ENCODE data around the gene VIT. TPM values are rescaled to one million over a fixed set of nuclear protein-coding genes. Genes with fewer than 3 reads are reported as not detected.

Gene VIT
- polyA plus RNA-seq, 1 experiment: not detected

GRCh38 chr2:36798724-36799123 lies 102.2 kb downstream of the VIT start:
- ChIA-PET CTCF (interaction anchor here (0.7 to 1.1 kb wide), 2 partner anchors 13 to 20 kb away, joined by 3 read pairs; no protein-coding TSS in a partner anchor), POLR2A (no interaction called here)
- H3K27ac ChIP-seq (ENCODE audit: low read depth, low read length): no peak overlapping the region
- no peak for DNase-seq (ENCODE audit: low read depth, low spot score)
- H3K9me3 ChIP-seq (ENCODE audit: control insufficient read depth, insufficient read depth, low read length): peaks cover 3% of the 10 kb centered on the region; the same call in 1 of the 2 replicates
- H3K4me3 ChIP-seq (ENCODE audit: low read depth, low read length): no peak overlapping the region
- no peak for TF ChIP-seq CTCF (IDR thresholded peaks at IDR 0.05; ENCODE audit: low read depth, low read length)
- peaks cover 7% of the 10 kb centered on the region for H3K27me3 ChIP-seq (ENCODE audit: control insufficient read depth, insufficient read depth, low read length)

GRCh38 chr2:36800381-36800780 lies 103.9 kb downstream of the VIT start:
- no peak for TF ChIP-seq CTCF (IDR thresholded peaks at IDR 0.05; ENCODE audit: low read depth, low read length)
- ChIA-PET POLR2A (no interaction called here), CTCF (no interaction called here)
- Histone ChIP-seq H3K27me3 (ENCODE audit: control insufficient read depth, insufficient read depth, low read length) (peaks cover 3% of the 10 kb centered on the region), H3K27ac (ENCODE audit: low read depth, low read length) (no peak overlapping the region), H3K4me3 (ENCODE audit: low read depth, low read length) (no peak overlapping the region), H3K9me3 (ENCODE audit: control insufficient read depth, insufficient read depth, low read length) (peaks cover 3% of the 10 kb centered on the region; the same call in 1 of the 2 replicates)
- no peak for DNase-seq (ENCODE audit: low read depth, low spot score)

GRCh38 chr2:36801088-36801487 lies 104.6 kb downstream of the VIT start:
- ChIA-PET POLR2A (no interaction called here), CTCF (interaction anchor here (1.5 kb wide), 1 partner anchor 16 kb away, joined by 4 read pairs; no protein-coding TSS in a partner anchor)
- no peak for DNase-seq (ENCODE audit: low read depth, low spot score)
- Histone ChIP-seq H3K9me3 (ENCODE audit: control insufficient read depth, insufficient read depth, low read length) (peaks cover 3% of the 10 kb centered on the region; the same call in 1 of the 2 replicates), H3K27ac (ENCODE audit: low read depth, low read length) (no peak overlapping the region), H3K27me3 (ENCODE audit: control insufficient read depth, insufficient read depth, low read length) (peaks cover 3% of the 10 kb centered on the region), H3K4me3 (ENCODE audit: low read depth, low read length) (no peak overlapping the region)
- no peak for TF ChIP-seq CTCF (IDR thresholded peaks at IDR 0.05; ENCODE audit: low read depth, low read length)

- no peak overlapping the region for H3K4me3 ChIP-seq (ENCODE audit: low read depth, low read length)
- no peak overlapping the region for H3K27ac ChIP-seq (ENCODE audit: low read depth, low read length)
- peaks cover 3% of the 10 kb centered on the region for H3K9me3 ChIP-seq (ENCODE audit: control insufficient read depth, insufficient read depth, low read length)
- H3K27me3 ChIP-seq (ENCODE audit: control insufficient read depth, insufficient read depth, low read length): peaks cover 3% of the 10 kb centered on the region
- no peak for TF ChIP-seq CTCF (IDR thresholded peaks at IDR 0.05; ENCODE audit: low read depth, low read length)
- ChIA-PET POLR2A (no interaction called here), CTCF (interaction anchor here (1.0 to 1.5 kb wide), 2 partner anchors 17 to 23 kb away, joined by 3 to 5 read pairs; no protein-coding TSS in a partner anchor)
- DNase-seq (ENCODE audit: low read depth, low spot score): no peak
These were observed 106.4 kb downstream of the VIT start for GRCh38 chr2:36802952-36803351.

GRCh38 chr2:36805635-36806224 lies 109.2 kb downstream of the VIT start:
- H3K4me3 ChIP-seq (ENCODE audit: low read depth, low read length): no peak overlapping the region
- peaks cover 3% of the 10 kb centered on the region for H3K27me3 ChIP-seq (ENCODE audit: control insufficient read depth, insufficient read depth, low read length)
- H3K9me3 ChIP-seq (ENCODE audit: control insufficient read depth, insufficient read depth, low read length): peaks cover 3% of the 10 kb centered on the region
- no peak overlapping the region for H3K27ac ChIP-seq (ENCODE audit: low read depth, low read length)
- no peak for TF ChIP-seq CTCF (IDR thresholded peaks at IDR 0.05; ENCODE audit: low read depth, low read length)
- no peak for DNase-seq (ENCODE audit: low read depth, low spot score)
- ChIA-PET CTCF (interaction anchor here (1.4 kb wide), 1 partner anchor 20 kb away, joined by 4 read pairs; no protein-coding TSS in a partner anchor), POLR2A (no interaction called here)

Data from AG04450 (cell line).